ENCODE measurements around the gene GSK3A.

- TF ChIP-seq CTCF (tag by site-specific recombination; IDR thresholded peaks at IDR 0.05) (no peak), ZNF398 (tag by site-specific recombination; IDR thresholded peaks at IDR 0.05) (peak; percentile 98), IKZF3 (tag by site-specific recombination; IDR thresholded peaks at IDR 0.05) (0 out of 2 replicates have a peak, but pooled peaks have one; percentile 10), ZNF26 (tag by site-specific recombination; IDR thresholded peaks at IDR 0.05) (no peak), ZBTB7A (tag by site-specific recombination; IDR thresholded peaks at IDR 0.05; ENCODE audit: low read depth) (no peak), ZNF175 (tag by site-specific recombination; IDR thresholded peaks at IDR 0.05) (no peak), ZNF561 (tag by site-specific recombination; IDR thresholded peaks at IDR 0.05; ENCODE audit: borderline replicate concordance) (peak; percentile 69; the same call in 1 of the 2 replicates), ZSCAN23 (tag by site-specific recombination; IDR thresholded peaks at IDR 0.05) (peak; percentile 25; the same call in 1 of the 2 replicates), REST (tag by site-specific recombination; IDR thresholded peaks at IDR 0.05) (no peak), ZNF174 (tag by site-specific recombination; IDR thresholded peaks at IDR 0.05) (no peak), SALL2 (tag by site-specific recombination; IDR thresholded peaks at IDR 0.05; ENCODE audit: borderline replicate concordance) (no peak), ZNF660 (tag by site-specific recombination; IDR thresholded peaks at IDR 0.05) (peak; percentile 77; the same call in 1 of the 2 replicates), ZNF558 (tag by site-specific recombination; IDR thresholded peaks at IDR 0.05) (0 out of 2 replicates have a peak, but pooled peaks have one; percentile 38)
Measured at GRCh38 chr19:42281827-42282762, 39.7 kb upstream of the GSK3A start.
